Measurements from ENCODE around the gene ADARB1.

GRCh38 chr21:45116066-45116465, 41.7 kb downstream of the ADARB1 start:
- TF ChIP-seq CTCF (conservative IDR thresholded peaks at IDR 0.05; ENCODE audit: low read depth, low read length) (no peak), EZH2phosphoT487 (IDR thresholded peaks at IDR 0.05; ENCODE audit: borderline replicate concordance, low read length) (no peak)

Data from PC-3 (cell line).